GM18861 (cell line): ENCODE results near the gene LTV1.

ENCODE experiments used
- ATAC-seq: cut with Tn5 transposase; IDR thresholded peaks from one replicate; pipeline ENCODE4 v1.9.1; 2021; ENCODE audit not compliant: unreplicated experiment

Gene LTV1

GRCh38 chr6:143882401-143882930 is 39.3 kb downstream of the LTV1 start:
- ATAC-seq = no peak

DNA sequence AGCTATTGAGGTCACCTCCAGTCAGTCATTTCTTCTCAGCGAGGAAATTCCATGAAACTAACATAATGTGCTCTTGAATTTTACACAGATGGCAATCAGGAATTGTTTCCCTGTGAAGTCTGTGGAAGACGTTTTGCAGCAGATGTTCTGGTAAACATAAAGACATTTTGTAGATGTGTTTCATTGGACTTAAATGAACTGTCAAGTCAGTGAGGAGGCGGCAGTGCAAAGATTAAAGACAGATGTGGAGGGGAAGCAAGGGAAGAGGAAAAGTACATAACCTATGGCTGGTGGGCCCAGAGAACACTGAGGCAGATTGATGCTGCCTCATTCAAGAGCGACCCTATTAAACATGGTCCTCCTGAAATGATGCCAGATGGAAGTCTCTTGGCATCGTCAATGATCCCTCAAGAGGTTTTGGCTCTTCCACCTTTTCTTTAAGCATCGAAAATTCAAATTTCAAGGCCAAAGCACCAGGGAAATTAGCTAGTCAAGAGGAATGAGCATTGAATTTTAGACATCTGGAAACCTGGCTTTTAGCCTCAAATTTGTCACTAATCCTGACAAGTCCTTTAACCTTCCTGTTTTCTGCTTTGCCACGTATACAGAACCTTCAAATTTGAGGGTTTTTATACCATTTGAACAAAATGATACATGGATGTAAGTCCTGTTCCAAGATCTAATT is 41.2 kb downstream of the LTV1 start:
- ATAC-seq = no peak

- ATAC-seq = no peak
Observed at GRCh38 chr6:143885116-143885515, 42.0 kb downstream of the LTV1 start.

DNA sequence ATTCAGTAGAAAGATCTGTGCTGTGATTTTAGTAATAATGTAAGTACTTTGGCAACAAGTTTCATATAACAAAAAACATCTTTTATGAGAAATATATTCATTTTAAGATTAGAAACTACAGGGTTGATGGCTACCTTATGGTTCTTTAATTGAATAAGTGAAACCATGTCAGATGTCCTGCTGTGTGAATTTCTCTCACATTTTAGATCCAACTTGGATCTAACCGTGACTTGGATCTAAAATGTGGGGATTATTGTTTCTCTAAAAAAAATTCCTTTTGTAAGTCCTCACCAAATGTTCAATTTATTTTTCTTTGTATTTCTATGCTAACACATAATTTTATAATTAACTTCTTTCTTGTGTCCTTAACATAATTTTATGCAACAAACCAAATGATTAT is 51.5 kb downstream of the LTV1 start:
- ATAC-seq = no peak

GRCh38 chr6:143896126-143896860 is 53.2 kb downstream of the LTV1 start:
- no peak for ATAC-seq

GRCh38 chr6:143900358-143900757 is 57.2 kb downstream of the LTV1 start:
- no peak for ATAC-seq

DNA sequence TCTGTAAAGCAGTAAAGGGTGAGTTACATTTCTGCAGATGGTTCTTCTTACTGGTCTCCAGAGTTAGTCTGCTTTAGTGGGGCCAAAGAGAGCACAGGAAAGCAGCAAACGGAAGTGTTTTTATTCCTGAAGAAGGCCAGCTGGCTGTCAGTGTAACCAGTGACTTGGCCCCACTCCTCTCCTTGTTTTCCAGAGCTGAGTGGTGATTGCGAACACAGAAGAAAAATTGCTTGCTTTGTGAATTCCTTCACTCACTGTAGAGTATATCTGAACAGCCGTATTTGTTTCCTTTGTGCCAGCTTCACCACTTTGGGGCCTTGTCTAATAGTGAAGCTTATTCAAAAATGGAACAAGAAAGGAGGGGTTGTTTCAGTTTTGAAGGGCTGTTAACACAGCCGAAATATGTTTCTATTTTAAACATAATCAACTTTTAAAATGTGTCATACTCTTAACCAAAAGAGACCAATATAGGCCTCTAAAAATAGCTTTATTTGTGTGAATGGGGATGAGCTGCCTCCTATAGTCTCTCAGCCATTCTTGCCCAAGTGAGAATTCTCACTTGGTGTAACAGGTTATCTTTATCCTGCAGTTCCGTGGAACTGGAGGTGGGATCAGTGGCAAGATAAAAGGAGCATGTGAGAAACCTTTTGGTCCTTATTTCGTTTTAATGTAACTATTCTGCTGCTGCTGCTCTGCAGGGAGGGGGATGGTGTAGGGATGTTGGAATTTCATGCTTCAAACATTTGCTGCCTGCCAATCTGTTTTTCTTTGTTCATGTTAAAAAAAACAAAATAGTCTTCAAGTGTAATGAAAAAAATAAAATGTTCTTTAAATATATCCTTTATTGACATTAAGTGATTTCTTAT is 59.0 kb downstream of the LTV1 start:
- peak; percentile 97 for ATAC-seq

DNA sequence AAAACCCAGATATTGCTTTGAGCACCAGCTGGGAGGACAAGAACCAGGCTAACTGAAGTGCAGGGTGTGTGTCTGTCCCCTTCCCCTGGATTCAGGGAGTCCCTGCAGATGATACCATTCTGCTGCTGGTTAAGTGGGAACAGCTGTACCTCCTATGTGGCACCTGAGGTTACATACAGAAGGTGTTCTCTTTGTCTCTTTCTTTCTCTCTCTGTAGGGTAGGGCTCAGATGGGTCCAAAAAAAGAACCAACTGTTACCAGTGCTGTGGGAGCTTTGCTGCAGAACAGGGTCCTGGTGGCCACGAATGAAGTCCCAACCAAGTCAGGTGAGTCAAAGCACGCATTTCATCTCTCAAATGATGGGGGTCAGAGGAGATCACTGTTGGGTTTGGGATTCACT is 59.7 kb downstream of the LTV1 start:
- ATAC-seq = no peak

DNA sequence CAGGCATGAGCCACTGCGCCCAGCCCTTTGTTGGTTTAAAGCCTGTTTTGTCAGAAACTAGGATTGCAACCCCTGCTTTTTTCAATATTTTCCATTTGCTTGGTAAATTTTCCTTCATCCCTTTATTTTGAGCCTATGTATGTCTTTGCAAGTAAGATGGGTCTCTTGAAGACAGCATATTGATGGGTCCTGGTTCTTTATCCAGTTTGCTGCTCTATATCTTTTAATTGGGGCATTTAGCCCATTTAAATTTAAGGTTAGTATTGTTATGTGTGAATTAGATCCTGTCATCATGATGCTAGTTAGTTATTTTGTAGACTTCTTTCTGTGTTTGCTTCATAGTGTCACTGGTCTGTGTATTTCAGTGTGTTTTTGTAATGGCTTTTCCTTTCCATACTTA is 67.9 kb downstream of the LTV1 start:
- no peak for ATAC-seq

- ATAC-seq = no peak
Observed at GRCh38 chr6:143912671-143913070, 69.5 kb downstream of the LTV1 start.
